ENCODE data around the gene EHD4. TPM values are rescaled to one million over a fixed set of nuclear protein-coding genes. Genes with fewer than 3 reads are reported as not detected.
A peak's percentile ranks its signal among the peaks of the same experiment; 100 is the strongest.

The EHD4 gene
- total RNA-seq, 1 donor from 2014 or later = 30.2 TPM

GRCh38 chr15:41866263-41866703 lies 106.1 kb downstream of the EHD4 start:
- TF ChIP-seq CTCF (conservative IDR thresholded peaks at IDR 0.05; ENCODE audit: low read depth, low read length) = no peak
- no peak for DNase-seq (ENCODE audit: low read depth)
- H3K4me3 ChIP-seq (ENCODE audit: low read depth, low read length) = no peak overlapping the region

- no peak for DNase-seq (ENCODE audit: low read depth)
- H3K4me3 ChIP-seq (ENCODE audit: low read depth, low read length) = no peak overlapping the region
- no peak for TF ChIP-seq CTCF (conservative IDR thresholded peaks at IDR 0.05; ENCODE audit: low read depth, low read length)
Observed at GRCh38 chr15:41865490-41866055, 106.8 kb downstream of the EHD4 start.

- DNase-seq (ENCODE audit: low read depth) = no peak
- TF ChIP-seq CTCF (conservative IDR thresholded peaks at IDR 0.05; ENCODE audit: low read depth, low read length) = no peak
- H3K4me3 ChIP-seq (ENCODE audit: low read depth, low read length) = no peak overlapping the region
Observed at GRCh38 chr15:41862515-41863116, 109.7 kb downstream of the EHD4 start.

GRCh38 chr15:41861736-41862356 lies 110.5 kb downstream of the EHD4 start:
- DNase-seq (ENCODE audit: low read depth) = no peak
- no peak overlapping the region for H3K4me3 ChIP-seq (ENCODE audit: low read depth, low read length)
- no peak for TF ChIP-seq CTCF (conservative IDR thresholded peaks at IDR 0.05; ENCODE audit: low read depth, low read length)

- peak; percentile 8 for TF ChIP-seq CTCF (conservative IDR thresholded peaks at IDR 0.05; ENCODE audit: low read depth, low read length)
Observed at GRCh38 chr15:41860049-41860828, 112.1 kb downstream of the EHD4 start.

GRCh38 chr15:41858756-41859155 lies 113.6 kb downstream of the EHD4 start:
- no peak for DNase-seq (ENCODE audit: low read depth)
- TF ChIP-seq CTCF (conservative IDR thresholded peaks at IDR 0.05; ENCODE audit: low read depth, low read length) = no peak
- no peak overlapping the region for H3K4me3 ChIP-seq (ENCODE audit: low read depth, low read length)

More at GRCh38 chr15:41860049-41860828, 112.1 kb downstream of the EHD4 start:
- H3K4me3 ChIP-seq (ENCODE audit: low read depth, low read length) = no peak overlapping the region
- DNase-seq (ENCODE audit: low read depth) = no peak

All from epithelial cell of proximal tubule (primary cell).